OCI-LY3 (cell line): ENCODE measurements around the gene RMI2.

ENCODE experiments used
- EZH2phosphoT487 ChIP-seq: fragments of 200-600 bp; shearing (Covaris generic); IDR thresholded peaks from 2 replicates; pipeline ENCODE4 v1.6.1; 2018; ENCODE audit warnings: antibody characterized with exemption, mixed run types, low read depth
- TF ChIP-seq, protein P1 (sequence below): fragments of 200-600, 300-600 bp; sonication (generic); IDR thresholded peaks from 2 replicates; pipeline ENCODE4 v1.5.1; 2014; ENCODE audit warnings: antibody characterized with exemption, low read length, low read depth

DNA sequence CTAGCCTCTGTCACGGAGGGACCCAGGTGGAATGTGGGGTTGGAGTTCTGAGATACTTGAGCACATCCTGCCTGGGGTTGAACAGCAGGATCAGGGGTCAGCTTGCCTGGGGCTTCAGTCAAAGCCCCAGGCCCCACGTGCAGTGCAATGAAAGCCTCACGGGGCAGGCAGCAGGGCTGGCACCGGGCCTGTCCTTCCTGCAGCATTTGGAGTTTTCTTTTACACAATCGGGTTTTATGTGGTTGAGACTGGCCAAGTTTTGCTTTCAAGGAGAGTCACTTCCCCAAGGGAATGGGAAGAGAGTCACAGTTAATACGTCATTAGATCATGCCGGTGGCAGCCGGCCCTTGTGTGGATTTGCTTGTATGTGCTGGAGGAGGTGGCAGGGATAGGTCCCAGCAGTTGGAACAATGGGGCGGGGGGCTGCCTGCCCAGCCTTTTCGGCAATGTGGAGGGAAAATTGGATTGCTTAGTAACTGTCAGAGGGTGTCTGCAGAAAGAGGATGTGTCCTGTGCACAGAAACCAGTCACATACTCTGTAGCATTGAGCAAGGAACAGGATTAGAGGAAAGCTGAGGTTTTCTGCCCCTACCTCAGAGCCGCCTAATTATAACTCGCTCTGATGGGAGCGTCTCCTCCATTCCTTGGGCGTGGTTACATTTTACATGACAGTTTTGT is 4.5 kb downstream of the RMI2 start:
- TF ChIP-seq, protein P1, sequence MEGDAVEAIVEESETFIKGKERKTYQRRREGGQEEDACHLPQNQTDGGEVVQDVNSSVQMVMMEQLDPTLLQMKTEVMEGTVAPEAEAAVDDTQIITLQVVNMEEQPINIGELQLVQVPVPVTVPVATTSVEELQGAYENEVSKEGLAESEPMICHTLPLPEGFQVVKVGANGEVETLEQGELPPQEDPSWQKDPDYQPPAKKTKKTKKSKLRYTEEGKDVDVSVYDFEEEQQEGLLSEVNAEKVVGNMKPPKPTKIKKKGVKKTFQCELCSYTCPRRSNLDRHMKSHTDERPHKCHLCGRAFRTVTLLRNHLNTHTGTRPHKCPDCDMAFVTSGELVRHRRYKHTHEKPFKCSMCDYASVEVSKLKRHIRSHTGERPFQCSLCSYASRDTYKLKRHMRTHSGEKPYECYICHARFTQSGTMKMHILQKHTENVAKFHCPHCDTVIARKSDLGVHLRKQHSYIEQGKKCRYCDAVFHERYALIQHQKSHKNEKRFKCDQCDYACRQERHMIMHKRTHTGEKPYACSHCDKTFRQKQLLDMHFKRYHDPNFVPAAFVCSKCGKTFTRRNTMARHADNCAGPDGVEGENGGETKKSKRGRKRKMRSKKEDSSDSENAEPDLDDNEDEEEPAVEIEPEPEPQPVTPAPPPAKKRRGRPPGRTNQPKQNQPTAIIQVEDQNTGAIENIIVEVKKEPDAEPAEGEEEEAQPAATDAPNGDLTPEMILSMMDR, result no peak
- no peak for TF ChIP-seq EZH2phosphoT487
